Fibroblast of pulmonary artery (primary cell): Measurements from ENCODE around the gene DCAF6.
A peak's percentile ranks its signal among the peaks of the same experiment; 100 is the strongest.

Source experiments
- DNase-seq: peaks from one replicate; pipeline ENCODE4 v3.0.0-alpha.2; 2010; ENCODE audit warnings: low read depth
- H3K4me3 ChIP-seq: replicated peaks from 2 replicates; pipeline ENCODE4 v1.5.1; 2011; ENCODE audit warnings: low read depth, mild to moderate bottlenecking, control low read depth, low read length, moderate library complexity
- CTCF ChIP-seq: IDR thresholded peaks from 2 replicates; pipeline ENCODE4 v1.5.1; 2011; ENCODE audit warnings: mild to moderate bottlenecking, control low read depth, low read length, inconsistent platforms; ENCODE audit errors: missing control alignments

Gene DCAF6

GRCh38 chr1:167929725-167930124, 6.8 kb upstream of the DCAF6 start:
- no peak overlapping the region for H3K4me3 ChIP-seq
- no peak for DNase-seq
- TF ChIP-seq CTCF, result no peak

GRCh38 chr1:167933788-167934187, 2.7 kb upstream of the DCAF6 start:
- no peak for DNase-seq
- TF ChIP-seq CTCF, result no peak
- H3K4me3 ChIP-seq, result peak overlapping the region; percentile 96

GRCh38 chr1:167934426-167935215, 1.9 kb upstream of the DCAF6 start:
- DNase-seq, result peak; percentile 42
- TF ChIP-seq CTCF, result no peak

GRCh38 chr1:167935216-167936067, 1.0 kb upstream of the DCAF6 start:
- TF ChIP-seq CTCF, result no peak
- H3K4me3 ChIP-seq, result peak overlapping the region; percentile 96
- DNase-seq, result peak; percentile 35

More at GRCh38 chr1:167934426-167935215, 1.9 kb upstream of the DCAF6 start:
- peak overlapping the region; percentile 96 for H3K4me3 ChIP-seq

- H3K4me3 ChIP-seq, result peak within 1 kb of the TSS; percentile 96
- no peak for TF ChIP-seq CTCF
- peak; percentile 71 for DNase-seq
Measured at GRCh38 chr1:167936930-167937708, 636 bp downstream of the DCAF6 start, which contains the start of gene MPC2. MPC2 (minus strand) TSS chr1:167937072; CDS start chr1:167935841, 1,231 bp downstream.

GRCh38 chr1:167937709-167938010, 1.2 kb downstream of the DCAF6 start:
- DNase-seq, result no peak
- TF ChIP-seq CTCF, result no peak
- peak overlapping the region; percentile 96 for H3K4me3 ChIP-seq
